SIG-M5 (cell line): Measurements from ENCODE around the gene AFF3.
"Not testable (repeated sequence)": the region's sequence is repeated elsewhere in the genome, so short reads cannot be mapped to it uniquely, and the experiment has no call there.

Source experiments
- DNase-seq: peaks from one replicate; lab custom pipeline; 2025; lab: John Stamatoyannopoulos, UW

The AFF3 gene

DNA sequence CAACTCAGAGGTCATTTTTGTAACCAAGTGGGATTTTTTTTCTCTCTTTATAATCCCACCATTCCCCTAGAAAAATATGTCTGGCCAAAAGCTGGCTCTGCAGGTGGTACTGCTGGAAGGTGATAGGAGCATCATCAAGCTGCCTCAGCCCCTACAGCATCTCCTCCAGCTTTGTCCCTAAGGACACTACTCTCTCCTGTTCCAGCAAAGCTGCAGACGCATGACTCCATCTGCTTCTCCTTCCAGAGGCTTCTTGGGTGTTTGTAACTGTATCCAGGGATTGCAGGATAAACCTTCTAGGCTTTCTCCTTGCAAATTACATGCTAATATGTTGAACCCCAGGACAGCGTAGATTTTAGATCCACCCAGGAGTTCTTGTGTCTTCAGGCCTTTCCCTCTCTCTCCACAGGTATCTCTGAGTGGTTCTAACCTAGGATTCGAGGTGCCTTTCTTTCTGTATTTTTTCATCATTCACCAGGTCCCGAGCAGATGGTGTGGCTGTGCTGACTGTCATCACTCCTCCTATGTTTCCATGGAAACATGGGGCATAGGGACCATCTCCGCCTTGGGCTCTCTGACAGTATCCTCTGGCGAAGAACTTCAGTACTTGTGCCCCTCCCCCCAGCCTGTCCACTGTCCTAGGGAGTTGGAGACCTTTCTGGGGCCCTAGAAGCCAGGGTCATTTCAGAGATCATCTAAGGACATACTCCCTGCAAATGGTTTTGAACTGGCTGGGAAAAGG, 34.3 kb downstream of the AFF3 start:
- no peak for DNase-seq

DNA sequence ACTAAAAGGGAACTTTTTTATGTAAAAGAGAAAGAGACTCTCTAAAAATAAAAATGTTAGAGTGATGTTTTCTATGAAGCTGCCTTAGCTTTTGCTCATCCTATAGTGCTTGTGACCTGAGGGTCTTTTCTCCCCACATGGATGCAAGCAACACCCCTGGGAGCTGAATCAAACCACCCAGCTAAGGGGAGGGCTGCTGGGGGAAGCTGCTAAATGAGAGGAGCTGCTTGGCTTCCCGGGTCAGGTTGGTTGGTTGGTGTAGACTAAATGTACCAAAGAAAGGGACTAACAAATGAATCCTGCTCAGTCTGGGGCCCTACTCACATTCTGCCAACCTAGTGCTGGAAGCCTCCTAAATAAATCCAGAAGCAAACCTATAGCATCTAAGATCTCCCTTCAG, 35.0 kb downstream of the AFF3 start:
- no peak for DNase-seq

DNA sequence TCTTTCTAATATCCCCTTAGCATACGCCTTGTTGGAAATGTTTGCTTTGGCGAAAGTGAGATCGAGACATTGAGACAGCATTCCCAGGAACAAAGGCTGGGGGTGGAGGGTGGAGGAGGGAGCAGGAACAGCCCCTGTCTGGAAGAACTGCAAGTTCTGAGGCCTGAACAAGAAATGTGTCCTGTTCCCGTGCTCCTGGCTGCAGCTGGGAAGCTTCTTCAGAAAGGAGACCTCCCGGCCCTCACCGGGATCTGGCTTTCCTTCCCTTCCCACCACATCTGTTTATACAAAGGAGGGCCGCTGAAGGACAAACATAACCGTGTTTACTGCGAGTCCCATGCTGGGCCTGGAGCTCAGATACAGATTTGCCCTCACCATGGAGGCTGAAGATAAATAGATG, 35.9 kb downstream of the AFF3 start:
- DNase-seq, result no peak

GRCh38 chr2:100105678-100106054, 36.7 kb downstream of the AFF3 start:
- DNase-seq, result no peak

- DNase-seq, result no peak
These were observed 37.4 kb downstream of the AFF3 start for GRCh38 chr2:100104718-100105677.

GRCh38 chr2:100104265-100104664, 38.1 kb downstream of the AFF3 start:
- DNase-seq, result not testable (repeated sequence)

GRCh38 chr2:100103527-100104252, 38.7 kb downstream of the AFF3 start:
- not testable (repeated sequence) for DNase-seq

DNA sequence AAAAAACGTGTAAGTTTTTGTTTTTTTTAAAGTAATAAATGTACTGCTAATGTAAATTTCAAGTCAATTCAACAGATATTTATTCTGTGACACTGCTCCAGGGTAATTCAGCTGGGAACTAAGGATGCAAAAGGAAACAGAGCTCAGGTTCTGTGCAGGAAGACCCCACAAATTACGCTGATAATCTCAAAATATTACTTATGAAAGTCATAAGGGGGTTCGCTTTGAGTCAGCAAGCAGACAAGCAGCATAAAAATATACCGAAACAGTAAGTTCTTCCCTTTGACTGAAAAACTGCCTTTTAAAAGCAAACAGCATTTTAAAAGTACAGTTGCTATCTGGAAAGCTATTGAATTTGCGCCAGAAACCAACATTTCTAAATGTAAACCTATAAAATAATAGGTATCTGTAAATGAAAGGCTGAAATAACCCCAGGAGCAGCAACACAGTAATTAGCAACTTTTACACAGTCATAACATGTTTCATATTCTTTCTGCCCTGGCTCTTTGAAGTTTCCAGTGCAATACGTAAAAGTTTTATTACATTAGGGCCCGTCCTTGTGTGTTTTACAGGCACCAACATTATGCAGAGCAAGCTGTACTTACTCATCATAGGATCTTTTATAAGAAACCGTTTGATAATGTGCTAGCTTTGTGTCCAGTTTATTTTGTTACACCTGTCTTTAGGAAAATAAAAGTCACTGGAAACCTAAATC, 39.8 kb downstream of the AFF3 start:
- DNase-seq, result not testable (repeated sequence)

DNA sequence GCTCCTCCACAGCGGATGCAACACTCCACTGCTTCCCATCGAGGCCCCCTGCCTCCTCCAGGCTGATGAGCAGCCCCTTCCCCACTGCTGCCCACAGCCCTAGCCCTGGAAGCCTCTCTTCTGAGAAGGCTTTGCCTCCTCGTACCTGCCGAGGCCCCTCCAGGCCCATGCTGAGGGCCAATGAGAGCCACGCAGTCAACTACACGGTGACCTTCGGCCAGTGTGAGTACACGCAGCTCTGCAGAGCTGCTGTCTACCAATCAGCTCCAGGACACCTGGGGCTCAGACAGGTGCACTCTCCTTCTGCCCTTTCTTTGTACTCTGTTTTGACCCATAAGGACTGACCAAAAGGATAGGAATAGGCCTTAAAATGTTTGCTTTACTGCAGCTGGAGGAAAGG, 43.5 kb downstream of the AFF3 start:
- not testable (repeated sequence) for DNase-seq

DNA sequence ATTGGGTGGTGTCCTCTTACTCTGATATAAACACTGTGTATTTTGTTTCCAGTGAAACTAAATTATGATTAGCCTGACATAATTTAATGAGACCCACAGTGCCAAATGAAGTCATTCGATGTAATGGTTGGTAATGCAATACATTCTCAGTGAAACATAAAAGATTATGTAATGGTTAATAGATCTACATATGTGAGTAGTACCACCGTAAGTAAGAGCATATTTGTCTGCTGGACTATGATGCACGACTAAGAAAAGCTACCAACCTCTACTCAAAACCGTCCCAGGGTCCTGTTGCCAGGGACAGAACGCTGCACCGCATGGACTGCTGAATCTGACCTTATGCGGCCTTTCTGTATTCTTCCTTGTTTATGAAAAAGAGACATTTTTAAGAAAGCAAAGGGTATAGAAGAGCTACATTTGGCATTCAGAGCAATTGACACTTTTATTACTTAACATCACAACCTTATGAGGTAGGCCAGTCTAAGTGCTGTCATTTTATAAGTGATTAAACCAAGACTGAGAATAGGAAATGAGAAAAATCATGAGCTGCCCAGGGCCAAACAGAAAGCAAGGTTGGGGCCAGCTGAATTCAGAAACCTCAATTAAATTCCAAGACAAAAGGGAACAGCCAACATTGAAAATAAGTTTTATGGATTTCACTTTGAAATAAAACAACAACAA, 44.6 kb downstream of the AFF3 start:
- not testable (repeated sequence) for DNase-seq

DNA sequence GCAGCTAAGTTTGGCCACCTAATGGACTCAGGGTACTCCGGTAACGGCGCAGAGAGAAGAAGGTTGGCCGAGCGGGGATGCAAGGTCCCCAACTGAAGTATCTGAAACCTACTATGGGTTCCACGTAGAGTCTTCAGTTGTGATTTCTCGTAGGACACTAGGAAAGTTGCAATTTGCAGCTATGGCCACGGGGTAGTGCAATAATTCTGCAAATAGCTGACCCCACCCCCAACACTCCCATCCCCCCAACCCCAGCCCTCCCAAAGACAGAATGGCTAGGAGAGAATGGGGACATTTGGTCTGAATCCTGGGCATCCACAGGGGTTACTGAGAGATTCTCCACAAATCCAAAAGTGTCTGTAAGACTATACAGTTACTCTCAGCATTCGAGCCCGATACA, 46.5 kb downstream of the AFF3 start:
- DNase-seq, result not testable (repeated sequence)

GRCh38 chr2:100091807-100092206, 50.6 kb downstream of the AFF3 start:
- not testable (repeated sequence) for DNase-seq

GRCh38 chr2:100085744-100086143, 56.6 kb downstream of the AFF3 start:
- DNase-seq, result not testable (repeated sequence)

DNA sequence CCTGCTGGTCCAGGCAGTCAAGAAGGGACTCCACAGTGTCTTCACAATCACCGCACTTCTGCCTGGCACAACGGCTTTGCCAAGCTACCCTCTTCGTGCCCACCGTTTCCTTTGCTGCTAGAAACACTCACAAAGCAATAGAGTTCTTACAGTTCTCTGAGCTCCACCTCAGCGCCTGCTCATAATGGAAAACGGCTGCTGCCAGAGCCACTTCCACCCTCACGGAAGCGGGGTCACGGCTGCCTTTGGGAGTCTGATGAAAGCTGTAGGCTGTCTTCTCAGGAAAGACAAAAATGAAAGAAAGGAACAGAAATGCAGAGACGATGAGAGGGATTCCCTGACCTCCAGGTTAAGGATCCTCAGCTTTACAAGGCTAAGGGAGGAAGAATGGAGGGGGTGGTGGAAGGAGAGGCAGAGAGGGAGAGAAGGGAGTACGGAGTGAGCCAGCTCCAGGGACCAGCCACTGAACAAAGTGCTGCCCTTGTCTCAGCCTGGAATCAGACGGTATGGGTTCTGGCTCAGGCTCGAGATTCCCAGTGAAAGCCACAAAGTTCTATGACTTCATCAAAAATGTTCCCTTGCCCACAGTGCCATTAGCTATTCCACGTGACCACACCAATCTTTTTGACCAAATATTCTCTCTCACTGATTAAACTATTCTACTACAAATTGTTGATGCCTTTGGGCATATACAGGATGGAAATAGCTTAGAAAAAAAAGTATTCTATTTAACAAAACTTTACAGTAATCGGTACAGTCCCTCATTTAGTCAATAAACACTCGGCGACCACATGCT, 58.8 kb downstream of the AFF3 start:
- not testable (repeated sequence) for DNase-seq

- DNase-seq, result not testable (repeated sequence)
These were observed 60.0 kb downstream of the AFF3 start for GRCh38 chr2:100082302-100082978.

DNA sequence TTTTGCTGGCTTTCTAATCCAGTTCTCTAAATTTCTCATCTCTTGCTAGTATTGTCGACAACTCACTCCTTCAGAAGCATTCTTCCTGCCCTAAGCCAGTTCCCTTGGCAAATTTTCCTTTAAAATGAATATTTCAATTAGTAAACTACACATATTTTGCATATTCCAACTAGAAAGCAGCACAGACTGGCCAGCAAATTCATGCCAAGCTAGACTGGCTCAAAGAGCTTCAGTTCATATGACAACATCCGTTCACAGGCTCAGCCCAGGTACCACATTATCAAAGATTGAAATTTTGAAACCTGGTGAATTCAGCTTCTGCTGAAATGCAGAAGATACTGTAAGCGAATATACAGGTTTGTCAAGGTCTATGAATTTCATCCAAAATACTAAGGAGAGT, 64.5 kb downstream of the AFF3 start:
- DNase-seq, result no peak

DNA sequence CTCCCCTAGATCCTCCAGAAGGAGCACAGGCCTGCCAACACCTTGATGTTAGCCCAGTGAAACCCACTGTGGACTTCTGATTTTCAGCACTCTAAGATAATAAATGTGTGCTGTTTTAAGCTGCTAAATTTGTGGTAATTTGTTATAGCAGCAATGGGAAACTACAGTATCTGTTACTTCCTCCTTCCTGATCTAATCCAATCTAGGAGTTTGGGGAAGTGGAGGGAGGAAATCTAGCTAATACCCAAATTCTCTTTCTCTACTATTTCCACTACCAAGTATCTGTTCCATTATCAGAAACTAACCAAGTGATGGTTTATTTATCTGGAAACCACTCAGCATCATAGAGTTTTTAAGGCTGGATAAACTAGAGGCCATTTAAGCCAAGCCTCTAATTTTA, 64.9 kb downstream of the AFF3 start:
- no peak for DNase-seq

GRCh38 chr2:100075532-100075931, 66.9 kb downstream of the AFF3 start:
- DNase-seq, result no peak

GRCh38 chr2:100073110-100073509, 69.3 kb downstream of the AFF3 start:
- no peak for DNase-seq

DNA sequence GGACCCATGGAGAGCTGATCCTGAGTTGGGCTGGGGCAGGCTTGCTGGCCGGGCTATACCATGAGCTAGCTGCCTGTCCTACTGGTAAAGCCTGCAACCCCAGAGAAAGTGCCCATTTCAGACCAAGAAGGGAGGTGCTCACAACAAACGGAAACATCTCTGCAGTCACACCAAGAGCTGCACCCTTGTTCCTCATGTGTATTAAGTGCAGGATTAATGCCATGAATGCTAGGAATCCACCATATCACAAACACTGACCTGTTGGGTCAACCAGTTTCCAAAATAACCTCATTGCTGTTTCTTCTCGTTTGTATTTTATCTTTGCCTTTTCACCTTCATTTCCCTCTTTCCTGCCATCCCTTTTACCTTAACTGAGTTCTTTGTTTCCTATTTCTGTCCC, 69.9 kb downstream of the AFF3 start:
- no peak for DNase-seq
